HEK293 (cell line): ENCODE measurements around the gene ZBTB22.

Experiments
- CTCF ChIA-PET: fragments of 350-600 bp; formaldehyde crosslinking; extraction: SDS; loops from one replicate; lab custom pipeline; 2021; ENCODE audit warnings: antibody characterized with exemption; lab: Yijun Ruan, JAX
- POLR2A ChIA-PET: fragments of 300-600 bp; formaldehyde crosslinking; extraction: SDS; loops from one replicate; lab custom pipeline; 2020; ENCODE audit warnings: antibody characterized with exemption, inconsistent platforms; lab: Yijun Ruan, JAX
- H3K27ac ChIP-seq: fragments of 200-500 bp; sonication (Bioruptor generic); 2 replicates; pipeline ENCODE4 v1.5.1; 2014; ENCODE audit warnings: low read depth, low read length, control low read depth, inconsistent platforms; ENCODE audit errors: extremely low read depth
- H3K36me3 ChIP-seq, 2 experiments: fragments of 200-500 bp in 1 of 2; sonication (Bioruptor generic) in 1 of 2; 1 replicate in 1 of 2; 2 replicates in 1 of 2; pipeline ENCODE4 v1.5.1; 2014 to 2017; ENCODE audit warnings: inconsistent platforms in 2 of 2, low read length in 2 of 2; ENCODE audit not compliant: control insufficient read depth in 2 of 2, insufficient read depth in 1 of 2
- H3K4me1 ChIP-seq: fragments of 200-500 bp; sonication (Bioruptor generic); 2 replicates; pipeline ENCODE4 v1.5.1; 2014; ENCODE audit warnings: mild to moderate bottlenecking, low read length, inconsistent platforms; ENCODE audit not compliant: control insufficient read depth, insufficient read depth
- H3K4me3 ChIP-seq: 2 replicates; pipeline ENCODE4 v1.5.1; 2011; ENCODE audit warnings: low read depth, mild to moderate bottlenecking, control low read depth, low read length, moderate library complexity
- H3K9me3 ChIP-seq: fragments of 200-500 bp; sonication (Bioruptor generic); 2 replicates; pipeline ENCODE4 v1.5.1; 2014; ENCODE audit warnings: low read depth, low read length, inconsistent platforms; ENCODE audit not compliant: control insufficient read depth, insufficient read depth
- HOXC10 ChIP-seq: sonication (generic); formaldehyde crosslinking; IDR thresholded peaks from 2 replicates; pipeline ENCODE4 v1.8.1; 2023; ENCODE audit warnings: mild to moderate bottlenecking, missing genetic modification reagents
- IKZF3 ChIP-seq: fragments of 450-650 bp; IDR thresholded peaks from 2 replicates; pipeline ENCODE4 v1.5.0; 2018; ENCODE audit warnings: missing biosample characterization, mild to moderate bottlenecking, missing genetic modification characterization, moderate library complexity
- KLF7 ChIP-seq: fragments of 450-650 bp; formaldehyde crosslinking; IDR thresholded peaks from 2 replicates; pipeline ENCODE4 v1.5.1; 2016; ENCODE audit warnings: missing biosample characterization, missing genetic modification characterization, borderline replicate concordance
- KLF8 ChIP-seq: fragments of 450-650 bp; formaldehyde crosslinking; IDR thresholded peaks from 2 replicates; pipeline ENCODE4 v1.5.1; 2016; ENCODE audit warnings: missing biosample characterization, missing genetic modification characterization
- KLF9 ChIP-seq: fragments of 450-650 bp; formaldehyde crosslinking; IDR thresholded peaks from 2 replicates; pipeline ENCODE4 v1.5.1; 2016; ENCODE audit warnings: missing biosample characterization, missing genetic modification characterization, low read depth
- SETDB1 ChIP-seq: IDR thresholded peaks from one replicate; pipeline ENCODE4 v1.6.1; 2017; ENCODE audit warnings: mild to moderate bottlenecking, low read length, moderate library complexity, mixed read lengths; ENCODE audit not compliant: insufficient read length
- SP7 ChIP-seq: fragments of 450-650 bp; formaldehyde crosslinking; IDR thresholded peaks from 2 replicates; pipeline ENCODE4 v1.5.1; 2016; ENCODE audit warnings: missing biosample characterization, missing genetic modification characterization
- WT1 ChIP-seq: fragments of 450-650 bp; formaldehyde crosslinking; IDR thresholded peaks from 2 replicates; pipeline ENCODE4 v1.5.1; 2016; ENCODE audit warnings: missing biosample characterization, missing genetic modification characterization
- ZFP41 ChIP-seq: fragments of 450-650 bp; formaldehyde crosslinking; IDR thresholded peaks from 2 replicates; pipeline ENCODE4 v1.5.1; 2016; ENCODE audit warnings: missing biosample characterization, missing genetic modification characterization, borderline replicate concordance
- ZNF114 ChIP-seq: fragments of 450-650 bp; formaldehyde crosslinking; IDR thresholded peaks from 2 replicates; pipeline ENCODE4 v1.5.0; 2017; ENCODE audit warnings: missing biosample characterization, missing genetic modification characterization
- ZNF214 ChIP-seq: fragments of 450-650 bp; formaldehyde crosslinking; IDR thresholded peaks from 2 replicates; pipeline ENCODE4 v1.5.1; 2017; ENCODE audit warnings: missing biosample characterization, mild to moderate bottlenecking, missing genetic modification characterization, borderline replicate concordance
- ZNF341 ChIP-seq: fragments of 450-650 bp; formaldehyde crosslinking; IDR thresholded peaks from 2 replicates; pipeline ENCODE4; 2016; ENCODE audit warnings: low read depth, missing biosample characterization, missing genetic modification characterization
- ZNF354C ChIP-seq: fragments of 450-650 bp; formaldehyde crosslinking; IDR thresholded peaks from 2 replicates; pipeline ENCODE4 v1.5.1; 2016; ENCODE audit warnings: missing biosample characterization, missing genetic modification characterization, low read depth, borderline replicate concordance
- ZNF426 ChIP-seq: fragments of 450-650 bp; formaldehyde crosslinking; IDR thresholded peaks from 2 replicates; pipeline ENCODE4 v1.5.1; 2017; ENCODE audit warnings: missing biosample characterization, missing genetic modification characterization, mild to moderate bottlenecking, inconsistent platforms, moderate library complexity
- ZNF473 ChIP-seq: fragments of 450-650 bp; formaldehyde crosslinking; IDR thresholded peaks from 2 replicates; pipeline ENCODE4 v1.5.1; 2017; ENCODE audit warnings: missing biosample characterization, missing genetic modification characterization
- ZNF664 ChIP-seq: fragments of 450-650 bp; formaldehyde crosslinking; IDR thresholded peaks from 2 replicates; pipeline ENCODE4 v1.5.1; 2016; ENCODE audit warnings: missing biosample characterization, missing genetic modification characterization
- ZNF747 ChIP-seq: fragments of 450-650 bp; formaldehyde crosslinking; IDR thresholded peaks from 2 replicates; pipeline ENCODE4 v1.5.1; 2016; ENCODE audit warnings: missing biosample characterization, missing genetic modification characterization
- ZSCAN30 ChIP-seq: fragments of 450-650 bp; IDR thresholded peaks from 2 replicates; pipeline ENCODE4 v1.5.1; 2018; ENCODE audit warnings: missing biosample characterization, mild to moderate bottlenecking, missing genetic modification characterization, moderate library complexity
- TF ChIP-seq, protein P1 (sequence below): fragments of 450-650 bp; formaldehyde crosslinking; IDR thresholded peaks from 2 replicates; pipeline ENCODE4 v1.5.1; 2016; ENCODE audit warnings: missing biosample characterization, missing genetic modification characterization
- TF ChIP-seq, protein P2 (sequence below): fragments of 450-650 bp; formaldehyde crosslinking; IDR thresholded peaks from 2 replicates; pipeline ENCODE4 v1.5.1; 2016; ENCODE audit warnings: missing biosample characterization, missing genetic modification characterization
- TF ChIP-seq, protein P3 (sequence below): fragments of 450-650 bp; formaldehyde crosslinking; IDR thresholded peaks from 2 replicates; pipeline ENCODE4 v1.5.1; 2017; ENCODE audit warnings: missing biosample characterization, missing genetic modification characterization

ZBTB22 gene

DNA sequence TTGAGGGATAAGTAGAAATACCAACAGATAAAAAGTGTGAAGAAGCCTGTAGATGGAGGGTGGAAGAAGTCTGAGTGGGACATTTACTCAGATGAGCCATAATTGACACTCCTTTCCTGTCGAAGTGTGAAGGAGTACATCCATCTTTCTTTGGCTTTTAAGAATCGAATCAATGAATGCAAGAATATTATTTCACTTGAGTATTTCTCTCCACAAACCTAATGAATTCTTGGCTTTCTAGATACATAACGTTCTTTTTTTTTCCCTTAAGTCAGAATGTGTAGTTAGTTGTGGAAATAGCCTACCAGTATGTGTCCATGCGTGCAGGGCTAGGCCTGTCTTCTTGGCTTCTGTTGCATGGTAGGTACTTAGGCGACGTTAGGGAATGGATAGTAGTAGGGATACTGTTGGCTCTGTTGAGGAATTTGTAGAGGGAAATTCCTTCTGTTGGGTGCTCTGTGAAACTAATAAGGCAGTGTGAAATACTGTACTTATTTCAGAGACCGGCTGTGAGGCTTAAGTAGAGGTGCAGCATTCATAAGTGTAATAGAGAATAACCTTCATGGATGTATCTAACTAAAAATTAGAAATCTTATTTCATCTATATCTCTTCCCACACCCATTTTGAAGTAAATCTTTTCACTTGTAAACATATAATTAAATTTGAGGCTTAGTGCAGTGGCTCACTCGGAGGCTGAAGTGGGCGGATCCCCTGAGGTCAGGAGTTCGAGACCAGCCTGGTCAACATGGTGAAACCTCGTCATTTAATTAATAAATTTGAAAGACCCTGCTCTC lies 44.2 kb downstream of the ZBTB22 start:
- peak overlapping the region; percentile 77 for H3K4me3 ChIP-seq
- H3K4me1 ChIP-seq = peaks cover 27% of the 10 kb centered on the region
- no peaks in the 10 kb centered on the region for H3K9me3 ChIP-seq
- H3K36me3 ChIP-seq = peaks cover 23 to 71% of the 10 kb centered on the region in 2 experiments
- ChIA-PET CTCF (interaction anchor here (2.8 kb wide), 1 partner anchor 23 kb away, joined by 8 read pairs; no protein-coding TSS in a partner anchor), POLR2A (interaction anchor here (0.6 to 3.1 kb wide), 6 partner anchors 17 to 124 kb away, joined by 4 to 65 read pairs (median 16); partner anchors contain the start of genes PFDN6, RGL2, TAPBP and WDR46)
- peak overlapping the region; percentile 99 for H3K27ac ChIP-seq
- TF ChIP-seq KLF9 (0 out of 2 replicates have a peak, but pooled peaks have one; percentile 24), SETDB1 (no peak), SP7 (tag by site-specific recombination) (peak; percentile 52; the same call in 1 of the 2 replicates)

DNA sequence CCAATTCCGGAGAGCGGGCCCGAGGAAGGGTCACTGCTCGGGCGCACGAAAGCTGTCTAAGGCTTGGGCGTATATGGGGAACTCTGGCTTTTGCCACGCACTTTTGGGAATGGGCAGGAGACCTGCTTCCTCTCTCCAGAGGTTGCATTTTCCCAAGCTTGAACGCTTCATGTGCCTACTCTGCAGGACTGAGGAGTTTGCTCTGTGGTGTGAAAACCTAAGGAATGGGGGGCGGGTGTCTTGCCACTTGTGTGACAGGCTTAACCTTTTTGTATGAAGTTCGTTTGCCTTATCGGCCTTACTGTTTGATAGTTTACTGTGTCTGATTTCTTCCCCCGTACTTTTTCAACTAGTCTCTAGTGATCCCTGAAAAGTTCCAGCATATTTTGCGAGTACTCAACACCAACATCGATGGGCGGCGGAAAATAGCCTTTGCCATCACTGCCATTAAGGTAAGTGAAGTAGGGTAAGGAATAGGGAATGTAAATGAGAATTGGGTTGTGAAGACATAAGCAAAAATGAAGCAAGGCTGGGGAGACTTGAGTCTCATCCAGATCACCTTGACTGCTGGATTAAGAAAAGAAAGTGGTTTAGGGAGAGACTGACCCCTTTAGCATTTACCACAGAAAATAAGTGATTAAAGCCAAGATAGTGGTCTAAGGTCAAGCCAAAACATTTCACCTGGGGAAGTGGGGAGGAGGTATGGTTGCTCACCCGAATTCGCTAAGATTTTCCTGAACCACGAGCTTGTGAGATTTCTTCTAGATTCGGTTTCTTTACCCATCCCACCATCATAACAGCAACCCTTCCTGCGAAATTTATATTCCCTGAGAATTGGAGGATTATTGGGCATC lies 45.0 kb downstream of the ZBTB22 start:
- no peaks in the 10 kb centered on the region for H3K9me3 ChIP-seq
- peaks cover 28 to 73% of the 10 kb centered on the region in 2 experiments for H3K36me3 ChIP-seq
- TF ChIP-seq IKZF3 (tag by site-specific recombination) (0 out of 2 replicates have a peak, but pooled peaks have one; percentile 19), KLF7 (tag by site-specific recombination) (peak; percentile 16; the same call in 1 of the 2 replicates)
- TF ChIP-seq, protein P1, sequence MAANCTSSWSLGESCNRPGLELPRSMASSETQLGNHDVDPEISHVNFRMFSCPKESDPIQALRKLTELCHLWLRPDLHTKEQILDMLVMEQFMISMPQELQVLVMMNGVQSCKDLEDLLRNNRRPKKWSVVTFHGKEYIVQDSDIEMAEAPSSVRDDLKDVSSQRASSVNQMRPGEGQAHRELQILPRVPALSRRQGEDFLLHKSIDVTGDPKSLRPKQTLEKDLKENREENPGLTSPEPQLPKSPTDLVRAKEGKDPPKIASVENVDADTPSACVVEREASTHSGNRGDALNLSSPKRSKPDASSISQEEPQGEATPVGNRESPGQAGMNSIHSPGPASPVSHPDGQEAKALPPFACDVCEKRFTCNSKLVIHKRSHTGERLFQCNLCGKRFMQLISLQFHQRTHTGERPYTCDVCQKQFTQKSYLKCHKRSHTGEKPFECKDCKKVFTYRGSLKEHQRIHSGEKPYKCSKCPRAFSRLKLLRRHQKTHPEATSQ (tag by site-specific recombination) = 0 out of 2 replicates have a peak, but pooled peaks have one; percentile 6
- TF ChIP-seq, protein P2, sequence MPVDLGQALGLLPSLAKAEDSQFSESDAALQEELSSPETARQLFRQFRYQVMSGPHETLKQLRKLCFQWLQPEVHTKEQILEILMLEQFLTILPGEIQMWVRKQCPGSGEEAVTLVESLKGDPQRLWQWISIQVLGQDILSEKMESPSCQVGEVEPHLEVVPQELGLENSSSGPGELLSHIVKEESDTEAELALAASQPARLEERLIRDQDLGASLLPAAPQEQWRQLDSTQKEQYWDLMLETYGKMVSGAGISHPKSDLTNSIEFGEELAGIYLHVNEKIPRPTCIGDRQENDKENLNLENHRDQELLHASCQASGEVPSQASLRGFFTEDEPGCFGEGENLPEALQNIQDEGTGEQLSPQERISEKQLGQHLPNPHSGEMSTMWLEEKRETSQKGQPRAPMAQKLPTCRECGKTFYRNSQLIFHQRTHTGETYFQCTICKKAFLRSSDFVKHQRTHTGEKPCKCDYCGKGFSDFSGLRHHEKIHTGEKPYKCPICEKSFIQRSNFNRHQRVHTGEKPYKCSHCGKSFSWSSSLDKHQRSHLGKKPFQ (tag by site-specific recombination) = no peak
- ChIA-PET POLR2A (interaction anchor here (0.6 to 3.1 kb wide), 33 partner anchors 9 to 1082 kb away, joined by 3 to 65 read pairs (median 7); partner anchors contain the start of genes CUTA, HSD17B8, PBX2 and PFDN6), CTCF (interaction anchor here (0.6 to 2.8 kb wide), 6 partner anchors 9 to 111 kb away, joined by 3 to 8 read pairs (median 3); partner anchors contain the start of genes PFDN6 and WDR46)
- H3K4me1 ChIP-seq = peaks cover 27% of the 10 kb centered on the region
- H3K27ac ChIP-seq = peak overlapping the region; percentile 99
- H3K4me3 ChIP-seq = peak overlapping the region; percentile 77

DNA sequence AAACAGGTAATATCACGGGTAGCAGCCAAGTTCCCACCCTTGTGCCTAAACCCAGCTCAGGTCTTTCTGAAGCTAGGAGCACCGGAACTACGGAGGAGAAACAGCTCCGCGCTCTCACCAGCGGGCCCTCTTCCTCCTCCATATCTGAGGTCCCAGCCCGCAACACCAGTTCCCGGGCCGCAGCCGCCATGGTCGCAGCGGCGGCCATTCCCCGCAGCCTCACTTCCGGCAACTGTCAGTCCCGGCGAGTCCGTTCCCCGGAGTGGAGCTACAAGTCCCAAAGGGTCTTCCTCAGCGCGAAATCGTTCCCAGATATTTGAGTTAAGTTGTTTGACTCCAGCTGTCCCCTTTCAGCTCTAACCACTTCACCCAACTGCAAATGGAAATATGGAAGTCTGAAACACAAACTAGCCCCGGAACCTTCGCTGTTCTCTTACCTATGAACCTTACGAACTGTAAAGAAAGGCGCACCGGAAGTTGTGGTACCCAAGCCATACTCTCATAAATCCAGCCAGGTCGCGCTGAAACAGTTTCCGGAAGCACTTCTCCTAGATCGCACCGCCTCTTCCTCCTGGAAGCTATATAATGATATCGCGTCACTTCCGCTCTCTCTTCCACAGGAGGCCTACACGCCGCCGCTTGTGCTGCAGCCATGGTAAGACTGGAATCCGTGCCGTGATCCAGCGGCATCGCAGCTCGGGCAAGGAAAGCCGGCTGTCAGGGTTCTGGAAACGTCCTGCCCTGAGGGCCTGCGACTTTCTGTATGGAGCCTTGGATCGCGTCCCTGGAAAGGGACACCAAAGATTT lies 45.9 kb downstream of the ZBTB22 start, which contains the start of the genes RPS18 and VPS52:
Gene RPS18, plus strand, starts transcription at position 608 of the 807 bp plus-strand sequence. Its CDS starts 45 bp downstream, at position 653.
Gene VPS52, minus strand, starts transcription at position 409 of the 807 bp plus-strand sequence. Its CDS starts 201 bp downstream, at position 208.
- ChIA-PET POLR2A (interaction anchor here (0.6 to 3.1 kb wide), 35 partner anchors 9 to 1081 kb away, joined by 3 to 65 read pairs (median 7); partner anchors contain the start of genes CUTA, HSD17B8, PBX2 and PFDN6), CTCF (interaction anchor here (0.6 to 2.8 kb wide), 14 partner anchors 9 to 287 kb away, joined by 3 to 14 read pairs (median 3); partner anchors contain the start of genes PFDN6 and WDR46)
- H3K36me3 ChIP-seq = peaks cover 28 to 79% of the 10 kb centered on the region in 2 experiments
- H3K4me1 ChIP-seq = peaks cover 27% of the 10 kb centered on the region
- H3K9me3 ChIP-seq = no peaks in the 10 kb centered on the region
- H3K4me3 ChIP-seq = peak within 1 kb of the TSS; percentile 77
- H3K27ac ChIP-seq = peak within 1 kb of the TSS; percentile 99
- no peak for TF ChIP-seq ZFP41
- no peak for TF ChIP-seq ZNF664
- no peak for TF ChIP-seq ZNF354C (tag by site-specific recombination)
- no peak for TF ChIP-seq ZNF426 (tag by site-specific recombination)
- peak; percentile 10; the same call in 1 of the 2 replicates for TF ChIP-seq WT1 (tag by site-specific recombination)
- no peak for TF ChIP-seq ZNF114 (tag by site-specific recombination)
- TF ChIP-seq ZNF473 (tag by site-specific recombination) = no peak
- no peak; the same call in 1 of the 2 replicates for TF ChIP-seq ZNF214 (tag by site-specific recombination)
- no peak; the same call in none of the 2 replicates for TF ChIP-seq ZSCAN30 (tag by site-specific recombination)
- TF ChIP-seq, protein P3, sequence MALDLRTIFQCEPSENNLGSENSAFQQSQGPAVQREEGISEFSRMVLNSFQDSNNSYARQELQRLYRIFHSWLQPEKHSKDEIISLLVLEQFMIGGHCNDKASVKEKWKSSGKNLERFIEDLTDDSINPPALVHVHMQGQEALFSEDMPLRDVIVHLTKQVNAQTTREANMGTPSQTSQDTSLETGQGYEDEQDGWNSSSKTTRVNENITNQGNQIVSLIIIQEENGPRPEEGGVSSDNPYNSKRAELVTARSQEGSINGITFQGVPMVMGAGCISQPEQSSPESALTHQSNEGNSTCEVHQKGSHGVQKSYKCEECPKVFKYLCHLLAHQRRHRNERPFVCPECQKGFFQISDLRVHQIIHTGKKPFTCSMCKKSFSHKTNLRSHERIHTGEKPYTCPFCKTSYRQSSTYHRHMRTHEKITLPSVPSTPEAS (tag by site-specific recombination) = peak; percentile 39
- TF ChIP-seq KLF8 (tag by site-specific recombination) = peak; percentile 87
- TF ChIP-seq HOXC10 (CRISPR knock-in tag) = peak; percentile 91
- no peak for TF ChIP-seq ZNF747
- peak; percentile 47; the same call in 1 of the 2 replicates for TF ChIP-seq ZNF341 (tag by site-specific recombination)
